A204.1 (cell line): Measurements from ENCODE around the gene CILP.
"Not testable (repeated sequence)": the region's sequence is repeated elsewhere in the genome, so short reads cannot be mapped to it uniquely, and the experiment has no call there.

Experiments
- FAIRE-seq: peaks from 2 replicates; lab custom pipeline; 2012; peaks lifted over from hg19 to GRCh38; lab: Jason Lieb, UNC

CILP gene

GRCh38 chr15:65210770-65211481 lies at the start of gene CILP:
Gene CILP (minus strand): TSS chr15:65211473. CDS start chr15:65209755, 1,718 bp downstream.
- no peak for FAIRE-seq

GRCh38 chr15:65260968-65261367 lies 49.7 kb upstream of the CILP start:
- no peak for FAIRE-seq

GRCh38 chr15:65259367-65259797 lies 48.1 kb upstream of the CILP start:
- no peak for FAIRE-seq

- FAIRE-seq = no peak
Measured at GRCh38 chr15:65258375-65259262, 47.3 kb upstream of the CILP start.

- FAIRE-seq = no peak
Measured at GRCh38 chr15:65255486-65256140, 44.3 kb upstream of the CILP start.

- no peak for FAIRE-seq
Measured at GRCh38 chr15:65254758-65255157, 43.5 kb upstream of the CILP start.

- no peak for FAIRE-seq
Measured at GRCh38 chr15:65254356-65254755, 43.1 kb upstream of the CILP start.

- FAIRE-seq = no peak
Measured at GRCh38 chr15:65249641-65250040, 38.4 kb upstream of the CILP start.

- no peak for FAIRE-seq
Measured at GRCh38 chr15:65248511-65249255, 37.4 kb upstream of the CILP start.

- FAIRE-seq = no peak
Measured at GRCh38 chr15:65246939-65247338, 35.7 kb upstream of the CILP start.

- no peak for FAIRE-seq
Measured at GRCh38 chr15:65246026-65246714, 34.9 kb upstream of the CILP start.

- no peak for FAIRE-seq
Measured at GRCh38 chr15:65245096-65245856, 34.0 kb upstream of the CILP start.

GRCh38 chr15:65244638-65245037 lies 33.4 kb upstream of the CILP start:
- FAIRE-seq = no peak

- not testable (repeated sequence) for FAIRE-seq
Measured at GRCh38 chr15:65236443-65236842, 25.2 kb upstream of the CILP start.

GRCh38 chr15:65233696-65234095 lies 22.4 kb upstream of the CILP start:
- no peak for FAIRE-seq

GRCh38 chr15:65232520-65232919 lies 21.2 kb upstream of the CILP start:
- no peak for FAIRE-seq

GRCh38 chr15:65231306-65231705 lies 20.0 kb upstream of the CILP start:
- FAIRE-seq = no peak

GRCh38 chr15:65226901-65227300 lies 15.6 kb upstream of the CILP start:
- FAIRE-seq = not testable (repeated sequence)

- FAIRE-seq = no peak
Measured at GRCh38 chr15:65226221-65226620, 14.9 kb upstream of the CILP start.

- no peak for FAIRE-seq
Measured at GRCh38 chr15:65223996-65224395, 12.7 kb upstream of the CILP start.

- no peak for FAIRE-seq
Measured at GRCh38 chr15:65222891-65223290, 11.6 kb upstream of the CILP start.
